GM12878 (cell line): ENCODE results near the gene NIFK. TPM values are rescaled to one million over a fixed set of nuclear protein-coding genes. Genes with fewer than 3 reads are reported as not detected.

Source experiments
- BCL11A ChIP-seq: IDR thresholded peaks from 2 replicates; pipeline ENCODE4 v1.6.1; 2011; ENCODE audit warnings: low read depth, low read length
- BMI1 ChIP-seq: fragments of 450-650 bp; IDR thresholded peaks from 2 replicates; pipeline ENCODE4 v1.6.1; 2016; ENCODE audit warnings: mild to moderate bottlenecking, moderate library complexity, borderline replicate concordance
- CREM ChIP-seq: IDR thresholded peaks from 2 replicates; pipeline ENCODE4 v1.6.1; 2014; ENCODE audit warnings: antibody characterized with exemption, low read depth
- DPF2 ChIP-seq: fragments of 450-650 bp; IDR thresholded peaks from 2 replicates; pipeline ENCODE4 v1.6.1; 2017; ENCODE audit warnings: mild to moderate bottlenecking
- E2F4 ChIP-seq: IDR thresholded peaks from 2 replicates; pipeline ENCODE4 v1.6.1; 2012; ENCODE audit warnings: low read depth, low read length, improper control_type of control experiment
- E4F1 ChIP-seq: fragments of 450-650 bp; IDR thresholded peaks from 2 replicates; pipeline ENCODE4 v1.6.1; 2018; ENCODE audit warnings: borderline replicate concordance, mild to moderate bottlenecking; ENCODE audit not compliant: partially characterized antibody
- ESRRA ChIP-seq: IDR thresholded peaks from 2 replicates; pipeline ENCODE4 v1.6.1; 2012; ENCODE audit warnings: mild to moderate bottlenecking, low read length, improper control_type of control experiment
- HSF1 ChIP-seq: fragments of 150-350 bp; IDR thresholded peaks from 2 replicates; pipeline ENCODE4 v1.6.1; 2014; ENCODE audit warnings: mild to moderate bottlenecking, low read depth, low read length
- JUND ChIP-seq: IDR thresholded peaks from 2 replicates; pipeline ENCODE4 v1.6.1; 2012; ENCODE audit warnings: low read depth, mild to moderate bottlenecking, low read length, improper control_type of control experiment, moderate library complexity
- NFYB ChIP-seq: IDR thresholded peaks from 2 replicates; pipeline ENCODE4 v1.6.1; 2011; ENCODE audit warnings: low read depth, mild to moderate bottlenecking, low read length, improper control_type of control experiment, moderate library complexity; ENCODE audit not compliant: insufficient read depth
- PAX8 ChIP-seq: fragments of 450-650 bp; IDR thresholded peaks from 2 replicates; pipeline ENCODE4 v1.6.1; 2017; ENCODE audit warnings: mild to moderate bottlenecking, moderate library complexity
- RBBP5 ChIP-seq: fragments of 200-600 bp; sonication (generic); conservative IDR thresholded peaks from 2 replicates; pipeline ENCODE4 v1.6.1; 2016
- REST ChIP-seq: IDR thresholded peaks from 2 replicates; pipeline ENCODE4 v1.6.1; 2012; ENCODE audit warnings: mild to moderate bottlenecking, low read depth, low read length
- SIX5 ChIP-seq: IDR thresholded peaks from 2 replicates; pipeline ENCODE4 v1.6.1; 2011; ENCODE audit warnings: mild to moderate bottlenecking, low read depth, low read length, moderate library complexity; ENCODE audit not compliant: severe bottlenecking
- SREBF1 ChIP-seq: IDR thresholded peaks from 2 replicates; pipeline ENCODE4 v1.6.1; 2012; ENCODE audit warnings: mild to moderate bottlenecking, low read length
- ZBTB4 ChIP-seq: fragments of 450-650 bp; formaldehyde crosslinking; IDR thresholded peaks from 2 replicates; pipeline ENCODE4 v1.4.0; 2022; ENCODE audit warnings: mild to moderate bottlenecking, moderate library complexity
- ZNF217 ChIP-seq: fragments of 450-650 bp; IDR thresholded peaks from 2 replicates; pipeline ENCODE4 v1.6.1; 2017; ENCODE audit warnings: antibody characterized with exemption, mild to moderate bottlenecking
- polyA plus RNA-seq, 11 experiments: library from polyadenylated mRNA; depleted of rRNA in 4 of 11; unstranded in 6 of 11; stranded (reverse) in 5 of 11; fragments of >200 nt; fragmentation: Nextera tagmentation in 4 of 11; fragmentation: Illumina TruSeq in 1 of 11; extraction: Ambion mirVana in 4 of 11; extraction: Trizol in 1 of 11; gene quantifications; 1 replicate in 1 of 11; 2 replicates in 10 of 11; pipeline versions ENCODE4 v1.2.1 to v1.2.3, GENCODE V29; 2011 to 2016; ENCODE audit warnings: inconsistent platforms in 2 of 11, missing spikeins in 2 of 11, low read depth in 1 of 11
- total RNA-seq, 4 experiments: library from RNA; depleted of rRNA in 3 of 4; stranded (reverse); fragments of >200 nt in 3 of 4; fragmentation: Illumina TruSeq in 1 of 4; extraction: Trizol in 1 of 4; gene quantifications; 2 replicates each; pipeline versions ENCODE4 v1.2.1 to v1.2.3, GENCODE V29; 2013 to 2021

The NIFK gene
- total and polyA plus RNA-seq, 10 of the 15 experiments (the other 5 are each of a cell fraction or from before 2014, with no cell fraction given), result 47.2 to 286 (median 157) TPM

GRCh38 chr2:121755237-121756111 is 18.8 kb upstream of the NIFK start, which contains the start of gene TSN (continued):
- TF ChIP-seq ZBTB4 (CRISPR knock-in tag), result no peak
- no peak for TF ChIP-seq DPF2
- no peak for TF ChIP-seq PAX8
- no peak; the same call in 1 of the 2 replicates for TF ChIP-seq ZNF217
- TF ChIP-seq BMI1, result no peak
- TF ChIP-seq BCL11A, result no peak
- peak; percentile 72 for TF ChIP-seq E4F1
- TF ChIP-seq ESRRA, result 0 out of 2 replicates have a peak, but pooled peaks have one; percentile 34
- peak; percentile 76 for TF ChIP-seq SIX5
- TF ChIP-seq E2F4, result peak; percentile 55; the same call in 1 of the 2 replicates
- TF ChIP-seq NFYB, result no peak
- TF ChIP-seq SREBF1, result peak; percentile 55; the same call in 1 of the 2 replicates
- peak; percentile 30; the same call in 1 of the 2 replicates for TF ChIP-seq REST
- peak; percentile 47; the same call in 1 of the 2 replicates for TF ChIP-seq HSF1
- 0 out of 2 replicates have a peak, but pooled peaks have one; percentile 53 for TF ChIP-seq RBBP5
- TF ChIP-seq CREM, result peak; percentile 89
- peak; percentile 51; the same call in 1 of the 2 replicates for TF ChIP-seq JUND
